Activated CD4-positive, alpha-beta T cell treated with anti-CD3 and anti-CD28 coated beads, Interleukin-2, amount 10 ng/mL, durations not matched to agents 7 days and 5 days (primary cell): Measurements from ENCODE around the gene LRRTM1. TPM values are rescaled to one million over a fixed set of nuclear protein-coding genes. Genes with fewer than 3 reads are reported as not detected.

Experiments used
- CTCF ChIA-PET: fragments of 350-600 bp; sonication (Branson Sonifier 250); formaldehyde crosslinking; loops from one replicate; lab custom pipeline; 2021; ENCODE audit warnings: antibody characterized with exemption; lab: Charles Lee
- POLR2A ChIA-PET: fragments of 350-600 bp; sonication (Branson Sonifier 250); formaldehyde crosslinking; loops from one replicate; lab custom pipeline; 2021; ENCODE audit warnings: antibody characterized with exemption; lab: Charles Lee
- DNase-seq: peaks from one replicate; pipeline ENCODE4 v3.0.0-alpha.2; 2020
- H3K27ac Mint-ChIP-seq: one replicate; pipeline ENCODE4 v1.8.0; 2021; ENCODE audit warnings: mild to moderate bottlenecking, moderate library complexity, mixed read lengths
- H3K27me3 Mint-ChIP-seq: one replicate; pipeline ENCODE4 v1.8.0; 2021; ENCODE audit warnings: mixed read lengths
- H3K36me3 Mint-ChIP-seq: one replicate; pipeline ENCODE4 v1.8.0; 2021; ENCODE audit warnings: low read depth, mixed read lengths
- H3K4me1 Mint-ChIP-seq: one replicate; pipeline ENCODE4 v1.8.0; 2021; ENCODE audit warnings: mixed read lengths
- H3K4me3 Mint-ChIP-seq: one replicate; pipeline ENCODE4 v1.8.0; 2021; ENCODE audit warnings: mild to moderate bottlenecking, moderate library complexity, mixed read lengths
- H3K9me3 Mint-ChIP-seq: one replicate; pipeline ENCODE4 v1.8.0; 2021; ENCODE audit warnings: mixed read lengths
- total RNA-seq, 2 experiments: library from RNA; stranded (reverse); gene quantifications; one replicate each; pipeline ENCODE4 v1.2.3, GENCODE V29; 2021

LRRTM1 gene
- total RNA-seq, 2 experiments from 2014 or later = not detected

DNA sequence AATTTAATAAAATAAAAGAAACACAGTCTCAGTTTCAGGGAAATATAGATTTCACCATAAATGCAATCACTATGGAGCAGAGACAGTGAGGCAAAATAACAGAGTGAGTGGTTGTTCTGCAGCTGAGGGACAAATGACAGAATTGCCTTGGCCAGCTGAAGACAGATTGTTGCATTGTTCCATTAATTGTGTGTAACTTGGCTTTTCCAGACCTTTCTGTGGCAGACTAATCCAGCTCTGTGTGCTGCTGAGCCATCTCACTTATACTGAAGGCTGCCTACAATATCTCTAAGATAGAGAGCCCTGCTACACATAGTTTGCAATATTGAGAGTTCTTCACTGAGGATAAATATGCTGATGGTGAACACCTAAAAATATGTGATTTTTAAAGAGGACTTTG lies 11.5 kb downstream of the LRRTM1 start:
- ChIA-PET POLR2A (no interaction called here), CTCF (no interaction called here)
- Mint-ChIP-seq H3K27me3 (no peaks in the 10 kb centered on the region), H3K36me3 (no peaks in the 10 kb centered on the region), H3K4me3 (no peak overlapping the region), H3K9me3 (no peaks in the 10 kb centered on the region), H3K4me1 (no peaks in the 10 kb centered on the region), H3K27ac (no peak overlapping the region)
- no peak for DNase-seq

DNA sequence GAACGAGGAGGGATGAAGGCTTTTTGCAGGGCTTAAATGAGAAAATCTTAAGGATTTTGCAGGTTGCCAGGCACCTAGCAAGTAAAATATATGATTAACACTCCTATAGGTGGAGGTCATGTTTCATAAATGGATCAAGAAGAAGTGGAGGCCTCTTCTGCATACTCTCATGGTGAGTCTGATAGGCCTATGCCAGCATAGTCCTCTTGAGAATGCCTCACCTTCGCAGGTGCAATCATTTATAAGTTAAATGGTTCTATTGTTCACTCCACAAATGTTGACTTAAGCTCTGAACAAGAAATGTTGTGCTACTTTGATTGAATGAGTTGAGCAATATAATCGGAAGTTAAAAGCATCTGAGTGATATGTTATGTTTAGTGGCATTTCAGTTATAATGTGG lies 12.1 kb downstream of the LRRTM1 start:
- no peaks in the 10 kb centered on the region for H3K36me3 Mint-ChIP-seq
- ChIA-PET CTCF (no interaction called here), POLR2A (no interaction called here)

DNA sequence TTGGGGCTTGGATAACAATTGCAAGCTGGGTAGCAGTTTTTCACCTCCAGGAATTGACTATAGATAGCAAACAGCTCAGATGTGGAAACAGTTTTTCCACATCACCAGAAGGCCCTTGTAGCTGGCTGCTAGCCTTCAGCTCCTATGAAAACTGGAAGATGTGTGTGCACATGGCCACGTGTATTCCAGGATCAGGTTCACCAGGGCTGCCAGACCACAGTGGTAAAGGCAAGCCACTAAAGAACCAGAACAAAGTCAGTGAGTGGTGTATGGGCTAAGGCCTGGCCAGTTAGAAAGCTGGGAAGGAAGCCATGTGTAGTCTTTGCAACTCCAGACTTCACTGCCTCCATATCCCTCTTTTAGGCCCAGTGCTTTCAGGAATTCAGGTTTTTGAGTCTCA lies 12.9 kb downstream of the LRRTM1 start:
- no peak for DNase-seq
- ChIA-PET CTCF (interaction anchor here (1.0 kb wide), 1 partner anchor 9 kb away, joined by 3 read pairs; no protein-coding TSS in a partner anchor), POLR2A (no interaction called here)
- no peak overlapping the region for H3K4me3 Mint-ChIP-seq
- no peaks in the 10 kb centered on the region for H3K27me3 Mint-ChIP-seq
- H3K9me3 Mint-ChIP-seq = no peaks in the 10 kb centered on the region
- H3K4me1 Mint-ChIP-seq = no peaks in the 10 kb centered on the region
- no peak overlapping the region for H3K27ac Mint-ChIP-seq
- no peaks in the 10 kb centered on the region for H3K36me3 Mint-ChIP-seq

More for the DNA sequence above, 12.1 kb downstream of the LRRTM1 start:
- DNase-seq = no peak
- H3K4me3 Mint-ChIP-seq = no peak overlapping the region
- no peak overlapping the region for H3K27ac Mint-ChIP-seq
- no peaks in the 10 kb centered on the region for H3K4me1 Mint-ChIP-seq
- H3K27me3 Mint-ChIP-seq = no peaks in the 10 kb centered on the region
- H3K9me3 Mint-ChIP-seq = no peaks in the 10 kb centered on the region

DNA sequence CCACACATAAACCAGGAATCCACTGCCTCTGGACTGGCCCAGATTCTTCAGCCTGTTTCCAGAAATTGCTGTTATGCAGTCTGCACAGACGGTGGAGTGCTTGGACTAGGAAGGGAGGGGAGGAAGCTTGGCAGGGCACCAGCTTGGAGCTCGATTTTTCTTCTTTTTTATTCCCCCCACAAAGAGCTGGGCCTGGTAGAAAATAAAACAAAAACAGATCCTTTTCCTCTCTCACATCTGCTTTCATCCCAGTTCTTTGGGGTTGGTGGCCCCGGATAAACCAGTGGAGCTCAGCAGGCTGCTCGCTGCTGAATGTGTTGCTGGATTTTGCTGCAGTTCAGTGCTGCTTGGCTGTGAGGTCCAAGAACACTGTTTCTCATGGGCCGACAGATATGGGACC lies 16.0 kb downstream of the LRRTM1 start:
- Mint-ChIP-seq H3K4me3 (no peak overlapping the region), H3K4me1 (no peaks in the 10 kb centered on the region), H3K36me3 (no peaks in the 10 kb centered on the region), H3K27me3 (no peaks in the 10 kb centered on the region), H3K9me3 (no peaks in the 10 kb centered on the region), H3K27ac (no peak overlapping the region)
- DNase-seq = no peak
- ChIA-PET POLR2A (no interaction called here), CTCF (no interaction called here)

DNA sequence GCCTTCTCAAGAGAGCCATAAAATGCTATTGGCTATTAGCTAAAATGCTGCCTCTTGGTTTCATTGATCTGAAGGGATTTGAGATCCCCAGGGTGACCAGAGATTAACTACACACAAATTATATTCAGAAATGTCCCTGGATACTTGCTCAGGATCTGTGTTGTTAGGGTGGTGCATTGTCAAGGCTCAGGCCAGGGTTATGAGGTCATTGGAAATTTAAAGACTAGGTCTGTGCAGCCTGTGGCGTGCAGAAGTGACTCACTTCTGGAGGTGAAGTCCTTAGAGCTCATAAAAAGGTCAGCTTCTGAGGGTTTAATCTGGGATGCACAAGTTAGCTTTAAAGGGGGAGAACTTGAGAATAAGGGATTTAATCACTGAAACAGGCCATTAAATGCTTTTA lies 23.5 kb downstream of the LRRTM1 start:
- H3K27me3 Mint-ChIP-seq = no peaks in the 10 kb centered on the region
- no peak overlapping the region for H3K4me3 Mint-ChIP-seq
- no peak for DNase-seq
- POLR2A ChIA-PET = no interaction called here
- H3K36me3 Mint-ChIP-seq = no peaks in the 10 kb centered on the region
- no peaks in the 10 kb centered on the region for H3K4me1 Mint-ChIP-seq
- CTCF ChIA-PET = no interaction called here
- no peak overlapping the region for H3K27ac Mint-ChIP-seq
- H3K9me3 Mint-ChIP-seq = no peaks in the 10 kb centered on the region

DNA sequence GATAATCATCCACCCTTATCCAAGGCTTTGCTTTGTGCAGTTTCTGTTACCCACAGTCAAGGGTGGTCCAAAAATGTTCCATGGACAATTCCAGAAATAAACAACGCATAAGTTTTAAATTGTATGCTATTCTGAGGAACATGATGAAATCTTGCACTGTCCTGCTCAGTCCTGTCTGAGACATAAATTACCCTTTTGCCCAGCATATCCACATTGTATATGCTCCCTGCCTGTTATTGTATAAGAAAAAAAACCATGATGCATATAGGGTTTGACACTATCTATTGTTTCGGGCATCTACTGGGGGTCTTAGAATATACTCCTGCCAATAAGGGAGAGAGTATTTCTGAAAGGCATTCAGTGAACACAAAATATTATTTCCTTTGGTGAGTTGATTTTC lies 24.0 kb downstream of the LRRTM1 start:
- Mint-ChIP-seq H3K9me3 (no peaks in the 10 kb centered on the region), H3K36me3 (no peaks in the 10 kb centered on the region), H3K27me3 (no peaks in the 10 kb centered on the region), H3K27ac (no peak overlapping the region), H3K4me1 (no peaks in the 10 kb centered on the region), H3K4me3 (no peak overlapping the region)
- ChIA-PET CTCF (no interaction called here), POLR2A (no interaction called here)
- no peak for DNase-seq

DNA sequence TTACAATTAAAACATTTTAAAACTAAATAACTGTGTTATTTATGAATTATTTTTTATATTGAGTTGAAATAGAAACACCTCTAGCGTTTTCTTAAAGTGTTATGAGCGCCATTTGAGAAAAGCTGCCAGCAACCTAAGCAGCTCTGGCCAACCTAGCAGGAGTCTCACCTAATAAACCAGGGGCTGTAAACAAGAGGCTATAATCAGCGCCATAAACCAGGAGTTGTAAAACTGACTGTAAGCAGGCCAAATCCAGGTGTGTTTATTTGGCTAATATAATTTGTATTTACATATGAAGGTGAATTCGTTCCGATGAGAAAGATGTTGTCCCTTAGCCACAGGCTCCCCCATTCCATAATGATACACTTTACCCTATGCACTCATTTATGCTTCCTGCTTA lies 34.7 kb downstream of the LRRTM1 start:
- H3K4me3 Mint-ChIP-seq = no peak overlapping the region
- no peak for DNase-seq
- no peak overlapping the region for H3K27ac Mint-ChIP-seq
- H3K36me3 Mint-ChIP-seq = no peaks in the 10 kb centered on the region
- CTCF ChIA-PET = no interaction called here
- no peaks in the 10 kb centered on the region for H3K27me3 Mint-ChIP-seq
- H3K9me3 Mint-ChIP-seq = peaks cover 20% of the 10 kb centered on the region
- POLR2A ChIA-PET = no interaction called here
- no peaks in the 10 kb centered on the region for H3K4me1 Mint-ChIP-seq

DNA sequence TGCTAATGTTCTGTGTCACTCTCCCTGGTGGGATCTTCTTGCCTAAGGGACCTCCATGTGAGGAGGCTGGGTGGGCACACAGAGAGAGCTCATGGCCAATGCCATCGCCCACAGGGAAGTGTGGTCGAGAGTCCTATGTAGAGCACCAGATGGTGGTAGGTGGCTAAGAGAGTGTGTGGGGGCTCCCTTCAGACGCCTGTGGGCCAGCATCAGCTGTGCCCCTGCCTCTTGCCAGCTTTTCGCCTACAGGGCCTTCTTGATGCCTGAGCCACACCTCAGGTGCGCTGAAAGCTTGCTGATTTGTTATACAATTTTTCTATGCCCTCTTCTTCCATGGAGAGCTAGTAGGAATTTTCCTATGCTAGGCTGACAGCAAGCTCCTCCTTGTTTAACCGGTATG lies 38.3 kb downstream of the LRRTM1 start:
- Mint-ChIP-seq H3K4me1 (no peaks in the 10 kb centered on the region), H3K36me3 (no peaks in the 10 kb centered on the region), H3K27ac (no peak overlapping the region), H3K9me3 (peaks cover 20% of the 10 kb centered on the region), H3K27me3 (no peaks in the 10 kb centered on the region), H3K4me3 (no peak overlapping the region)
- DNase-seq = no peak
- CTCF ChIA-PET = no interaction called here
- POLR2A ChIA-PET = no interaction called here

DNA sequence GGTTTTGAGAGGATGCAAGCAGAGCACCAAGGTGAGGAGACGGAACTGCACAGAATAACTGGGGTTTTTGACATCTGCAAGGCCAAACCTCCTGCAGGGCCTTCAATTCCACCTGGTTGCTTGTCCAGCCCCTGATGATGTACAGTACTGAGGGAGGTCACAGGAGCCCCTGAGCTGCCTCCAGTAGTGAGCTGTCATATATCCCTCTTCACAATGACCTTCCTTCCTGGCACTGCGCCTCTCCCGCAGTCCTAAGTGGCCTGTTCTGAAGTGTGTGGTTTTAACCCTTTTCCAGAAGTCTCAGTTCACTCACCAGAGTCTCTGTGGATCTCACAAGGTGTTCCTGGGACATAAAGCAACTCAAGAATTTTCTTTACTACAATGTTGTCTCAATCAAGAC lies 45.3 kb downstream of the LRRTM1 start:
- peaks cover 2% of the 10 kb centered on the region for H3K9me3 Mint-ChIP-seq
- H3K4me1 Mint-ChIP-seq = no peaks in the 10 kb centered on the region
- H3K27ac Mint-ChIP-seq = no peak overlapping the region
- ChIA-PET POLR2A (no interaction called here), CTCF (no interaction called here)
- no peak overlapping the region for H3K4me3 Mint-ChIP-seq
- no peak for DNase-seq
- H3K36me3 Mint-ChIP-seq = no peaks in the 10 kb centered on the region
- H3K27me3 Mint-ChIP-seq = no peaks in the 10 kb centered on the region

DNA sequence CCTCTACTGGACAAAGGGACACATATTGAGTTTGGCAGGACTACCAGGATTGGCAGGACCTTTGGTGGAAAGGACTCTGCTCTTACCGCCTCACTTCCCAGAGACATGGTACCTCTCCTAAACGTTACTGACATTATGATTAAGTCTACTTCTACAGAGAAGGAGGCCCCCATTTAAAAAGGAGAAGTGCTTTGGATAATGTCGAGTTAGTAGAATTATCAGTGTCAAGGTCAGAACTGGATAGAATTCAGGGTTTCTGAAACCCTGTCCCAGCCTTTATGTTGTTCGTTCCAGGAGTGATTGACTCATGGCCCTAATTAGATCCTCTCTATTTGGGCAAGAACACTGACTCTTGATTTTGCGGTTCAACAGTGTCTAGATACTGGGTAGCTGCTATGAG lies 45.8 kb downstream of the LRRTM1 start:
- ChIA-PET CTCF (no interaction called here), POLR2A (no interaction called here)
- peaks cover 2% of the 10 kb centered on the region for H3K9me3 Mint-ChIP-seq
- DNase-seq = no peak
- no peaks in the 10 kb centered on the region for H3K27me3 Mint-ChIP-seq
- H3K36me3 Mint-ChIP-seq = no peaks in the 10 kb centered on the region
- no peak overlapping the region for H3K4me3 Mint-ChIP-seq
- no peak overlapping the region for H3K27ac Mint-ChIP-seq
- H3K4me1 Mint-ChIP-seq = no peaks in the 10 kb centered on the region

DNA sequence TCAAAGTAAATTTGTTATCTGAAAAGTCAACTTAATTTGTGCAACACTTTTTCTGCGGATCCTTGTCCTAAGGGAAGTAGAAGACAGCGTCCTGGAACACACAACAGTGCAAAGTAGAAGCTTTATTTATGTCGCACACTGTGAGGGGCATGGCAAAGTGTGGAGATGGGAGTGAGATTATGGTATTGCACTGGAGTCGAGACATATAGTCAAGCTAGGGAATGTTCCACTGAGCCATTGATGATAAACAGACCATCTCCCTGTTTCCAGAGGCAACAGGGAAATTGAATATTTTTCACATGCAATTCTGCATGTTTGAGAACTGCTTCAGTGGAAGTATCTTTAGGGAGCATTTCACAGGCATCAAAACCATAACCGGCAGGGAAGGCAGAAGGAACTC lies 46.2 kb downstream of the LRRTM1 start:
- H3K36me3 Mint-ChIP-seq = no peaks in the 10 kb centered on the region
- DNase-seq = no peak
- ChIA-PET POLR2A (no interaction called here), CTCF (no interaction called here)
- H3K27me3 Mint-ChIP-seq = no peaks in the 10 kb centered on the region
- H3K27ac Mint-ChIP-seq = no peak overlapping the region
- no peaks in the 10 kb centered on the region for H3K4me1 Mint-ChIP-seq
- H3K4me3 Mint-ChIP-seq = no peak overlapping the region
- peaks cover 2% of the 10 kb centered on the region for H3K9me3 Mint-ChIP-seq

DNA sequence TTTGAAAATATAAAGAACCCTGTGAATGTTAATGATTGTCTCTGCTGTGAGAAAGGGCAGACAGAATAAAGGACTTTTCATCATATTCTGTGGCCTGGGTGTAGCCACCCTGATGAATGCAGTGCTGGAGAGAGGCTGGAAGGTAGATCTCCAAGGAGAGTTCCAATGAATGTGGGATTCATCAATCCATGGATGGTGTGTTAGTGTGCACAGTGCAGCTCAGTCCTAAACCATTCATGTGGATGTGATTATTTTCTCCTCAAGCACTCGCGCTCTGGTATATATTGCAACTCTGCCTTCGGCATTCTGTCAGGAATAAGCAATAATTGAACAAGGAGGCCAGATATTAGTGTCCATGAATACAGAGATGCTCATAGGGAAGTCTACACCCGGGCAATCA lies 47.1 kb downstream of the LRRTM1 start:
- no peaks in the 10 kb centered on the region for H3K36me3 Mint-ChIP-seq

DNA sequence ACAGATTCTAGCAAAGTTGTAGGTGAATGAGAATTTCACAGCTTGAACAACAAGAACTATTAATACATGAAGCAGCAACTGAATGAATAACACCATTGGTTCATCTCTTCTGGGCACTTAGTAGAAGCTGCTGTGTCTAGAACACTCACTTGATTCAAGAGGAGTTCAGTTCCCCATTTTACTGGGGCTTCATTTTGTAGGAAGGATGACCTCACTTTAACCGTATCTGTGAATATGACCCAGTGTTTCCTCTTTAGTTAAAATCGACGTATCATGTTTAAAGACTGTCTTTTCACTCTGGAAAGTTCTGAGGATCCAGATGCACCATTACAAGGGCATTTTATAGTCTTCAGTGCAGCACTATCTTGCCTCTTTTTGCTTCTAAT lies 47.8 kb downstream of the LRRTM1 start:
- ChIA-PET POLR2A (no interaction called here), CTCF (no interaction called here)
- H3K27me3 Mint-ChIP-seq = no peaks in the 10 kb centered on the region
- peaks cover 2% of the 10 kb centered on the region for H3K9me3 Mint-ChIP-seq
- no peak for DNase-seq
- H3K4me1 Mint-ChIP-seq = no peaks in the 10 kb centered on the region
- no peak overlapping the region for H3K27ac Mint-ChIP-seq
- no peaks in the 10 kb centered on the region for H3K36me3 Mint-ChIP-seq
- H3K4me3 Mint-ChIP-seq = no peak overlapping the region

More for the DNA sequence above, 47.1 kb downstream of the LRRTM1 start:
- Mint-ChIP-seq H3K4me1 (no peaks in the 10 kb centered on the region), H3K9me3 (peaks cover 2% of the 10 kb centered on the region), H3K27me3 (no peaks in the 10 kb centered on the region), H3K4me3 (no peak overlapping the region), H3K27ac (no peak overlapping the region)
- POLR2A ChIA-PET = no interaction called here
- no peak for DNase-seq
- CTCF ChIA-PET = no interaction called here

DNA sequence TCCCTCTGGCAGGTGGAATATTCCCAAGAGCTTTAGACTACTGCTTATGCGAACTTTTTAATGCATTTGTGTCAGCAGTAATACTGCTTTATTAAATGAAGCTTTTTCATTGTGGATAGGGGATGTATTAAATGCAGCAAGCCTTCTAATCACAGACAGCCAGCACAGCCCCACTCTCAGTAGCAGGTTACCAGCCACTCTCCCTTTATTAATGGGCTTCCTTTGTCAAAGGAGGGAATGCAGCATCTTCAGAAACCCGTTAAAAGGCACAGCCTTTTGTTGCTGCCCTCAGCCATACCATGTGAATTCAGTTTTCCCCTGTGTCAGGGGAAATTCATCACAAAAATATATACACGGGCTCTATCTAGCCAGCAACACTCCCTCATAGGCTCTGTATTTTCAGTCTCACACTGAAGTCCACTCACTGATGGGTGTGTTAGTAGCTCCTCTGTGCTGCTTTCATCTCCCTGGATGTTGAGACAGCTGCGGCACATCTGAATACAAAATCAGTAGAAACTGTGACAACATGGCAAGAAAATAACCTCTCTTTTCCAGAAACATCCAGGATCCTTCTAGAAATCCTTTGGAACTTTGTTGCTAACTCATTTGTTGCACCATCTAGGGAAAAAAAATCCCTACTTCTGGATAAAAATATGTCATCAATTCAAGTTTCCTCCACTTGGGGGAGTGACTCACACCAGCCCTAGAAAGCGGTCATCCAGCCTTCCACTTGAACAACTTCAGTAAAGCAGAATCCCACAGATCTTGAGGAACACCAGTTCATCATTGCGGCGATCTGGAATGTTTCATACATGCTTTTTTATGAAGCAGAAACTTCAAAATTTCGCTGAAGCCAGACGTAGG lies 48.4 kb downstream of the LRRTM1 start:
- ChIA-PET CTCF (no interaction called here), POLR2A (no interaction called here)
- H3K4me3 Mint-ChIP-seq = no peak overlapping the region
- no peaks in the 10 kb centered on the region for H3K4me1 Mint-ChIP-seq
- H3K36me3 Mint-ChIP-seq = no peaks in the 10 kb centered on the region
- H3K9me3 Mint-ChIP-seq = peaks cover 2% of the 10 kb centered on the region
- no peak overlapping the region for H3K27ac Mint-ChIP-seq
- H3K27me3 Mint-ChIP-seq = no peaks in the 10 kb centered on the region
- no peak for DNase-seq
